Measurements from ENCODE around the gene AMPD2.
A peak's percentile ranks its signal among the peaks of the same experiment; 100 is the strongest.

Gene AMPD2

GRCh38 chr1:109619576-109620400, at the start of gene AMPD2, which contains the start of gene GNAT2:
AMPD2 (plus strand) TSS chr1:109619837; CDS start chr1:109621176, 1,339 bp downstream.
GNAT2 (minus strand) TSS chr1:109619616; CDS start chr1:109612870, 6,746 bp downstream.
- peak; percentile 54 for DNase-seq (ENCODE audit: low read depth)

- no peak for DNase-seq (ENCODE audit: low read depth)
Measured at GRCh38 chr1:109570414-109570813, 49.2 kb upstream of the AMPD2 start.

- DNase-seq (ENCODE audit: low read depth) = no peak
Measured at GRCh38 chr1:109573785-109574184, 45.9 kb upstream of the AMPD2 start.

- DNase-seq (ENCODE audit: low read depth) = no peak
Measured at GRCh38 chr1:109578947-109579443, 40.6 kb upstream of the AMPD2 start.

- no peak for DNase-seq (ENCODE audit: low read depth)
Measured at GRCh38 chr1:109579491-109579890, 40.1 kb upstream of the AMPD2 start.

GRCh38 chr1:109582021-109582420, 37.6 kb upstream of the AMPD2 start:
- DNase-seq (ENCODE audit: low read depth) = no peak

- DNase-seq (ENCODE audit: low read depth) = no peak
Measured at GRCh38 chr1:109584766-109585165, 34.9 kb upstream of the AMPD2 start.

- no peak for DNase-seq (ENCODE audit: low read depth)
Measured at GRCh38 chr1:109586055-109586454, 33.6 kb upstream of the AMPD2 start.

GRCh38 chr1:109589177-109589576, 30.5 kb upstream of the AMPD2 start:
- no peak for DNase-seq (ENCODE audit: low read depth)

- no peak for DNase-seq (ENCODE audit: low read depth)
Measured at GRCh38 chr1:109589679-109590078, 30.0 kb upstream of the AMPD2 start.

- DNase-seq (ENCODE audit: low read depth) = no peak
Measured at GRCh38 chr1:109592916-109593315, 26.7 kb upstream of the AMPD2 start.

- DNase-seq (ENCODE audit: low read depth) = no peak
Measured at GRCh38 chr1:109595531-109595930, 24.1 kb upstream of the AMPD2 start.

- no peak for DNase-seq (ENCODE audit: low read depth)
Measured at GRCh38 chr1:109598156-109598555, 21.5 kb upstream of the AMPD2 start.

- DNase-seq (ENCODE audit: low read depth) = no peak
Measured at GRCh38 chr1:109598655-109599054, 21.0 kb upstream of the AMPD2 start.

GRCh38 chr1:109603229-109603628, 16.4 kb upstream of the AMPD2 start:
- DNase-seq (ENCODE audit: low read depth) = no peak

- DNase-seq (ENCODE audit: low read depth) = no peak
Measured at GRCh38 chr1:109605381-109605780, 14.3 kb upstream of the AMPD2 start.

GRCh38 chr1:109609881-109610280, 9.8 kb upstream of the AMPD2 start:
- DNase-seq (ENCODE audit: low read depth) = no peak

GRCh38 chr1:109610609-109611307, 8.9 kb upstream of the AMPD2 start:
- no peak for DNase-seq (ENCODE audit: low read depth)

GRCh38 chr1:109611308-109611990, 8.2 kb upstream of the AMPD2 start:
- DNase-seq (ENCODE audit: low read depth) = no peak

GRCh38 chr1:109613361-109614147, 6.1 kb upstream of the AMPD2 start:
- DNase-seq (ENCODE audit: low read depth) = no peak

- no peak for DNase-seq (ENCODE audit: low read depth)
Measured at GRCh38 chr1:109615879-109616278, 3.8 kb upstream of the AMPD2 start.

- no peak for DNase-seq (ENCODE audit: low read depth)
Measured at GRCh38 chr1:109616391-109616790, 3.2 kb upstream of the AMPD2 start.

All from activated gamma-delta T cell treated with anti-CD3 and anti-CD28 coated beads, Interleukin-2, amount 50 U/mL, for 16 hours (primary cell).